GM12873 (cell line): ENCODE data around the gene SZT2.

Experiments
- TF ChIP-seq, protein P1 (sequence below): IDR thresholded peaks from 2 replicates; pipeline ENCODE4 v1.5.1; 2012; ENCODE audit warnings: low read depth, mild to moderate bottlenecking, moderate library complexity, low read length, control low read depth; ENCODE audit not compliant: insufficient read depth; ENCODE audit errors: missing control alignments

The SZT2 gene

DNA sequence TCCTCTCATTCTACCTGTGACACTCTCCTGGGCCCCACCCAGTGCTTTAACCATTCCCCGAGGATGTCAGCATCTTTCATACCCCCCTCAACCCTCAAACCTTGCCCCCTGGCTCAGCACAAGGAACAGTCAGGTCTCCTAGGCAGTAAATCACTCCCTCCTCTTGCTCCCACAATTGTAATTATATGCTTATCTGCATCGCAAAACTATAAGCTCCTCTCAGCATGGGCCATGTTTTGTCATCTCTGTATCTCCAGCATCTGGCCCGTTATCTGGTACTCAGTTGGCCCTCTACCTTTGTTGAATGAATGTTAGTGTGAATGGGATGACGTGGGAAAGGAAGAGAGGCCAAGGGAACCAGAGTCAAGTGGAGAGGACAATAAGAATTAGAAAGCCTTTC, 19.1 kb upstream of the SZT2 start:
- TF ChIP-seq, protein P1, sequence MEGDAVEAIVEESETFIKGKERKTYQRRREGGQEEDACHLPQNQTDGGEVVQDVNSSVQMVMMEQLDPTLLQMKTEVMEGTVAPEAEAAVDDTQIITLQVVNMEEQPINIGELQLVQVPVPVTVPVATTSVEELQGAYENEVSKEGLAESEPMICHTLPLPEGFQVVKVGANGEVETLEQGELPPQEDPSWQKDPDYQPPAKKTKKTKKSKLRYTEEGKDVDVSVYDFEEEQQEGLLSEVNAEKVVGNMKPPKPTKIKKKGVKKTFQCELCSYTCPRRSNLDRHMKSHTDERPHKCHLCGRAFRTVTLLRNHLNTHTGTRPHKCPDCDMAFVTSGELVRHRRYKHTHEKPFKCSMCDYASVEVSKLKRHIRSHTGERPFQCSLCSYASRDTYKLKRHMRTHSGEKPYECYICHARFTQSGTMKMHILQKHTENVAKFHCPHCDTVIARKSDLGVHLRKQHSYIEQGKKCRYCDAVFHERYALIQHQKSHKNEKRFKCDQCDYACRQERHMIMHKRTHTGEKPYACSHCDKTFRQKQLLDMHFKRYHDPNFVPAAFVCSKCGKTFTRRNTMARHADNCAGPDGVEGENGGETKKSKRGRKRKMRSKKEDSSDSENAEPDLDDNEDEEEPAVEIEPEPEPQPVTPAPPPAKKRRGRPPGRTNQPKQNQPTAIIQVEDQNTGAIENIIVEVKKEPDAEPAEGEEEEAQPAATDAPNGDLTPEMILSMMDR: no peak

GRCh38 chr1:43372172-43372571, 17.5 kb upstream of the SZT2 start:
- TF ChIP-seq, protein P1: no peak

GRCh38 chr1:43373066-43373940, 16.4 kb upstream of the SZT2 start:
- TF ChIP-seq, protein P1: no peak

DNA sequence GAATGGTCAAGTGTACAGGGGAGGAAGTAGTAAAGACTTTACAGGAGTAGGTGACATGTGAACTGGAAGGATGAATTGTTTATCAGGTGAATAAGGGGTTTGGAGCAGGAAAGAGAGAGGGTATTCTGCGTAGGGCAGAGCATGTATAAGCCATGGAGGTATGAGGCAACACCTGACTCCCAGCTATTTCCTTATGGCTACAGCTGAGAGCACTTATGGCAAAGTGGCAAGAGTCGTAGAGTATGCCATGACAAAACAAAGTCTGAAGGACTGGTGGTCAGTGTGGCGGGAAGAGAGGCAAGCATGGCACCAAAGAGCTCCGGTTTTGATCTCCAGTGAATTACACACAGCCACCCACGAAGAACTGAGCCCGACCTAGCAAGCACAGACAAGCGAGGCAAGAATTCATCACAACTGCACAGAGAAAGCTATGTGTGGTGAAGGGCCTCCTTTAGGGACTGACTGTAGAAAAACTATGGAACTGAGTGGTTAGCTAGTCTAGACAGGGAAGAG, 12.9 kb upstream of the SZT2 start:
- TF ChIP-seq, protein P1: no peak

DNA sequence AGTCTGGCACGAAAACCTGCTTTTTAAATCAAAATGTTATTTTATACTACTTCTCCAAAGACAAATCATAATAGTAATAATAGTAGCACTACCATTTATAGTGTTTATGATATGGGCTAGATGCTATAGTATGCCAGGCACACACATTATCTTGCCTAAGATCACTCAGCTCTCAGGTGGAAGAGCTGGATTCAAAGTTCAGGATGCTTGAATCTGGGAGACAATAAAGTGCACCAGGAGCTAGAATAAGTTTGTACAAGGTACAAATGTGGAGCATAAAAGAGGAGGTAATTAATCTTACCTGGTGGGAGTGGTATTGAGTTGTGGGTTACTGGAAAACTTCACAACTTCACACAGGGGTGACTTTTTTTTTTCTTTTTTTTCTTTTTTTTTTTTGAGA, 11.9 kb upstream of the SZT2 start:
- TF ChIP-seq, protein P1: no peak

DNA sequence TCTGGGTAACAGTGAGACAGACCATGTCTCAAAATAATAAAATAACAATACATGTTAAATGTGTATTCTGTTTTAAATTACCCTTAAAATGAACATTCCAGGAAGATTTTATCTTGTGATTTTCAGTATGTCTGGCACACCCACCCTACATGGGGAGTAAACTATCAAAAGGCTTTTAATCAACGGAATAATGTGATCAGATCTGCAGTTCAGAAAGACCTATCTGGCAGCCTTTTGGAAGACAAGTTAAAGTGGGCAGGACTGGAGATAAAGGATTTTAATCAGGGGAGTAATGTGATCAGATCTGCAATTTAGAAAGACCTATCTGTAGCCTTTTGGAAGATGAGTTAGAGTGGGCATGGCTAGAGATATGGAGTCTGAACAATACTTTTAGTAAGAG, 10.2 kb upstream of the SZT2 start:
- TF ChIP-seq, protein P1: no peak

DNA sequence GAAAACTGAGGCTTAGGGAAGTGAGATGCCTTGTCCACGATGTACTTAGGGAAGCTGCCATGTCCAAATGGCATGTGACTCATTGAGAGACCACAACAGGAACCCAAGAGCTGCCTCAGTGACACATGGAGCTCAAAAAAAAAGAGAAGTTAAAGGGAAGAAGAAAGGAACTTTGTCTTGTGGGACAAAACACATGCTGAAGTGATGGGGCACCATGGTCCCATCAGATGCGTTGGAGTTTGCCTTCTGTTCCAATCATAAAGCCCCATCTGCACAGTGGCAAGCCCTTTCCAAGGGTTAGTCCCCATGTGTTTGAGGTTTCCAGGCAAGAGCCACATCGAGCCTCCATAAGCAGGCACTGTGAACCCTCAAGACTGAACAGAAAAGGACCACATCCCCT, 8.1 kb upstream of the SZT2 start:
- TF ChIP-seq, protein P1: no peak
